Glutamatergic neuron (in vitro differentiated cells): ENCODE measurements around the gene ADA. TPM values are rescaled to one million over a fixed set of nuclear protein-coding genes. Genes with fewer than 3 reads are reported as not detected.

Experiments used
- DNase-seq: peaks from one replicate; pipeline ENCODE4 v3.0.0; 2022
- H3K27ac Mint-ChIP-seq: one replicate; pipeline ENCODE4 v1.8.0; 2020; ENCODE audit warnings: mild to moderate bottlenecking, mixed read lengths, inconsistent platforms; ENCODE audit not compliant: unreplicated experiment
- H3K27me3 Mint-ChIP-seq: one replicate; pipeline ENCODE4 v1.8.0; 2020; ENCODE audit warnings: mild to moderate bottlenecking, moderate library complexity, mixed read lengths, inconsistent platforms; ENCODE audit not compliant: unreplicated experiment
- H3K36me3 Mint-ChIP-seq: one replicate; pipeline ENCODE4 v1.8.0; 2020; ENCODE audit warnings: mild to moderate bottlenecking, mixed read lengths, inconsistent platforms; ENCODE audit not compliant: unreplicated experiment
- H3K4me1 Mint-ChIP-seq: one replicate; pipeline ENCODE4 v1.8.0; 2020; ENCODE audit warnings: mild to moderate bottlenecking, low read depth, mixed read lengths, inconsistent platforms; ENCODE audit not compliant: unreplicated experiment
- H3K4me3 Mint-ChIP-seq: one replicate; pipeline ENCODE4 v1.8.0; 2020; ENCODE audit warnings: mild to moderate bottlenecking, mixed read lengths, inconsistent platforms; ENCODE audit not compliant: unreplicated experiment
- H3K9me3 Mint-ChIP-seq: one replicate; pipeline ENCODE4 v1.8.0; 2020; ENCODE audit warnings: mild to moderate bottlenecking, moderate library complexity, mixed read lengths, inconsistent platforms; ENCODE audit not compliant: unreplicated experiment
- CTCF ChIP-seq: fragments of 200-600 bp; sonication (generic); IDR thresholded peaks from one replicate; pipeline ENCODE4 v1.5.0; 2021; ENCODE audit not compliant: partially characterized antibody, unreplicated experiment
- total RNA-seq: library from RNA; stranded (reverse); fragmentation: NEBNext Ultra II Directional; extraction: Animal tissue kit (Norgen Biotek cat#: 25700); gene quantifications from one replicate; pipeline ENCODE4 v1.2.1, GENCODE V29; 2021; ENCODE audit not compliant: unreplicated experiment

ADA gene
- total RNA-seq, 1 donor from 2014 or later, result 3.1 TPM

- H3K4me3 Mint-ChIP-seq, result no peak overlapping the region
- H3K4me1 Mint-ChIP-seq, result peaks cover 15% of the 10 kb centered on the region
- no peak for TF ChIP-seq CTCF
- no peaks in the 10 kb centered on the region for H3K9me3 Mint-ChIP-seq
- no peaks in the 10 kb centered on the region for H3K36me3 Mint-ChIP-seq
- no peaks in the 10 kb centered on the region for H3K27me3 Mint-ChIP-seq
- H3K27ac Mint-ChIP-seq, result no peak overlapping the region
- DNase-seq, result no peak
Observed at GRCh38 chr20:44584162-44584561, 67.3 kb downstream of the ADA start.

GRCh38 chr20:44583157-44583556 is 68.3 kb downstream of the ADA start:
- no peaks in the 10 kb centered on the region for H3K36me3 Mint-ChIP-seq
- H3K9me3 Mint-ChIP-seq, result no peaks in the 10 kb centered on the region
- H3K4me1 Mint-ChIP-seq, result peaks cover 17% of the 10 kb centered on the region
- no peak overlapping the region for H3K27ac Mint-ChIP-seq
- no peaks in the 10 kb centered on the region for H3K27me3 Mint-ChIP-seq
- no peak for TF ChIP-seq CTCF
- no peak for DNase-seq
- H3K4me3 Mint-ChIP-seq, result no peak overlapping the region

GRCh38 chr20:44582311-44583025 is 69.0 kb downstream of the ADA start, which contains the start of gene PKIG:
PKIG (plus strand) TSS chr20:44582579; CDS start chr20:44614557, 31,978 bp downstream.
- Mint-ChIP-seq H3K36me3 (no peaks in the 10 kb centered on the region), H3K9me3 (no peaks in the 10 kb centered on the region), H3K27ac (no peak within 1 kb of the TSS), H3K4me1 (peaks cover 17% of the 10 kb centered on the region), H3K27me3 (no peaks in the 10 kb centered on the region), H3K4me3 (no peak within 1 kb of the TSS)
- TF ChIP-seq CTCF, result no peak
- DNase-seq, result no peak

GRCh38 chr20:44581515-44581914 is 70.0 kb downstream of the ADA start:
- no peak for TF ChIP-seq CTCF
- Mint-ChIP-seq H3K4me3 (no peak overlapping the region), H3K9me3 (no peaks in the 10 kb centered on the region), H3K4me1 (peaks cover 17% of the 10 kb centered on the region), H3K27ac (no peak overlapping the region), H3K36me3 (no peaks in the 10 kb centered on the region), H3K27me3 (no peaks in the 10 kb centered on the region)
- no peak for DNase-seq

- Mint-ChIP-seq H3K36me3 (no peaks in the 10 kb centered on the region), H3K9me3 (no peaks in the 10 kb centered on the region), H3K27me3 (peaks cover 3% of the 10 kb centered on the region), H3K27ac (no peak overlapping the region), H3K4me1 (peaks cover 22% of the 10 kb centered on the region), H3K4me3 (no peak overlapping the region)
- no peak for DNase-seq
- no peak for TF ChIP-seq CTCF
Observed at GRCh38 chr20:44580581-44581268, 70.8 kb downstream of the ADA start.
